Measurements from ENCODE around the gene SPECC1.
"Not testable (repeated sequence)": the region's sequence is repeated elsewhere in the genome, so short reads cannot be mapped to it uniquely, and the experiment has no call there.

SPECC1 gene

GRCh38 chr17:20159406-20160069 is 150.4 kb downstream of the SPECC1 start:
- DNase-seq (ENCODE audit: low read depth): peak; percentile 20
- TF ChIP-seq, protein P1, sequence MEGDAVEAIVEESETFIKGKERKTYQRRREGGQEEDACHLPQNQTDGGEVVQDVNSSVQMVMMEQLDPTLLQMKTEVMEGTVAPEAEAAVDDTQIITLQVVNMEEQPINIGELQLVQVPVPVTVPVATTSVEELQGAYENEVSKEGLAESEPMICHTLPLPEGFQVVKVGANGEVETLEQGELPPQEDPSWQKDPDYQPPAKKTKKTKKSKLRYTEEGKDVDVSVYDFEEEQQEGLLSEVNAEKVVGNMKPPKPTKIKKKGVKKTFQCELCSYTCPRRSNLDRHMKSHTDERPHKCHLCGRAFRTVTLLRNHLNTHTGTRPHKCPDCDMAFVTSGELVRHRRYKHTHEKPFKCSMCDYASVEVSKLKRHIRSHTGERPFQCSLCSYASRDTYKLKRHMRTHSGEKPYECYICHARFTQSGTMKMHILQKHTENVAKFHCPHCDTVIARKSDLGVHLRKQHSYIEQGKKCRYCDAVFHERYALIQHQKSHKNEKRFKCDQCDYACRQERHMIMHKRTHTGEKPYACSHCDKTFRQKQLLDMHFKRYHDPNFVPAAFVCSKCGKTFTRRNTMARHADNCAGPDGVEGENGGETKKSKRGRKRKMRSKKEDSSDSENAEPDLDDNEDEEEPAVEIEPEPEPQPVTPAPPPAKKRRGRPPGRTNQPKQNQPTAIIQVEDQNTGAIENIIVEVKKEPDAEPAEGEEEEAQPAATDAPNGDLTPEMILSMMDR (IDR thresholded peaks at IDR 0.05; ENCODE audit: insufficient read depth, low read depth, low read length, missing control alignments): no peak
- H3K4me3 ChIP-seq (ENCODE audit: low read length): no peak overlapping the region

- H3K4me3 ChIP-seq (ENCODE audit: low read length); DNase-seq (ENCODE audit: low read depth): not testable (repeated sequence)
Measured at GRCh38 chr17:20165516-20165915, 156.4 kb downstream of the SPECC1 start.

- DNase-seq (ENCODE audit: low read depth): no peak
- TF ChIP-seq, protein P1 (IDR thresholded peaks at IDR 0.05; ENCODE audit: insufficient read depth, low read depth, low read length, missing control alignments): no peak
- H3K4me3 ChIP-seq (ENCODE audit: low read length): no peak overlapping the region
Measured at GRCh38 chr17:20170085-20170484, 160.9 kb downstream of the SPECC1 start.

GRCh38 chr17:20171741-20172365 is 162.7 kb downstream of the SPECC1 start:
- DNase-seq (ENCODE audit: low read depth): no peak
- H3K4me3 ChIP-seq (ENCODE audit: low read length): no peak overlapping the region
- TF ChIP-seq, protein P1 (IDR thresholded peaks at IDR 0.05; ENCODE audit: insufficient read depth, low read depth, low read length, missing control alignments): no peak

DNA sequence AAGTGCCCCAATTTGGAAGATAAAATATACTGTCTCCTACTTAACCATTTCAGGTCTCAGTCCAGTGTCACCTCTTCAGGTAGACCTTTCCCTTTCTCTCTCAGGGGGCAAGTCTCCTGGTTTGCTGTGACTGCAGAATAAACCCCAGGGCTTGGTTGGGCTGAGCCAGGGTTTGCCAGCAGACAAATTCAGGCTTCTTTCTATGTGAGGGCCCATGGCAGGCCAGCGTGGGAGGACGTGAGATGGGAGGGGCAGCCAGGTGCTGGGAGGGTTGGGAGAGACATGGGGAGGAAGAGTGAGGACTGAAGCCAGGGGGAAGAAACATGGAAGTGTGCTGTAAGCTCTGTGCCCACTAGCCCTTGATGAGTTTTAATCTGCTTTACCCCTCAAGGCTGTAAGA is 163.2 kb downstream of the SPECC1 start:
- H3K4me3 ChIP-seq (ENCODE audit: low read length): no peak overlapping the region
- DNase-seq (ENCODE audit: low read depth): no peak
- TF ChIP-seq, protein P1 (IDR thresholded peaks at IDR 0.05; ENCODE audit: insufficient read depth, low read depth, low read length, missing control alignments): no peak

DNA sequence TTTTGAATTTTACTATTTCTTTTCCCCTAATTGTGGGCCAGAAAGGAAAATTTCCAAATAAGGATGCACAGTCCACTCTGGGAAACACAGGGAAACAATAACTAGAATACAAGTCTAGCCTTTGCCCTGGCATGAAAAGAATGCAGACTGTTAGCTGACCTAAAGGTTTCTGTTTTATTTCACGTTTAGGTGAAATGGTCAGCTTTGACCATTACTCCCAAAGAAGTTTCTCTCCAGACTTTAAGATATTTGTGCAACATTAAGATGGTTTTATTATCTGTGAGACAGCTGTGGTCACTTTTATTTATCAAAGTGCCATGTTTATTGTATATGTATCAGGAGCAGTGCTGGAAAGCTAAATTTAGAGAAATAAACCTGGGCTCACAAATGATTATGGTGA is 163.9 kb downstream of the SPECC1 start:
- no peak for DNase-seq (ENCODE audit: low read depth)
- TF ChIP-seq, protein P1 (IDR thresholded peaks at IDR 0.05; ENCODE audit: insufficient read depth, low read depth, low read length, missing control alignments): no peak
- no peak overlapping the region for H3K4me3 ChIP-seq (ENCODE audit: low read length)

GRCh38 chr17:20174588-20175265 is 165.6 kb downstream of the SPECC1 start:
- H3K4me3 ChIP-seq (ENCODE audit: low read length): no peak overlapping the region
- TF ChIP-seq, protein P1 (IDR thresholded peaks at IDR 0.05; ENCODE audit: insufficient read depth, low read depth, low read length, missing control alignments): no peak
- peak; percentile 35 for DNase-seq (ENCODE audit: low read depth)

All from epithelial cell of esophagus (primary cell).